ENCODE data around the gene VIPAS39. TPM values are rescaled to one million over a fixed set of nuclear protein-coding genes. Genes with fewer than 3 reads are reported as not detected.

Gene VIPAS39
- total RNA-seq (2022; extraction: Qiagen RNA extraction), result 12.5 to 16.1 TPM (median 15.0 TPM) in 5 replicates

GRCh38 chr14:77457522-77458248 lies at the start of gene VIPAS39, which contains the start of gene AHSA1:
TSS of gene VIPAS39 (minus strand) at chr14:77457601. CDS start at chr14:77454102, 3,499 bp downstream.
TSS of gene AHSA1 (plus strand) at chr14:77458093. CDS start at chr14:77458190, 97 bp downstream.

GRCh38 chr14:77498120-77498979 lies 40.9 kb upstream of the VIPAS39 start, which contains the start of gene ISM2:
TSS of gene ISM2 (minus strand) at chr14:77498816. CDS start at chr14:77498793, 23 bp downstream.

GRCh38 chr14:77423423-77423822 lies 34.0 kb downstream of the VIPAS39 start, which contains the start of gene NOXRED1:
TSS of gene NOXRED1 (minus strand) at chr14:77423523. CDS start at chr14:77422889, 634 bp downstream.

GRCh38 chr14:77376771-77377501 lies 80.5 kb downstream of the VIPAS39 start, which contains the start of the genes SAMD15 and TMED8:
TSS of gene SAMD15 (plus strand) at chr14:77377379. CDS start at chr14:77377419, 40 bp downstream.
TSS of gene TMED8 (minus strand) at chr14:77377094. CDS start at chr14:77377053, 41 bp downstream.

Other genes with a start within 250 kb of the VIPAS39 start
- 0.05 TPM in 1 of 5 replicates, not detected in the others for gene NGB, start 186.4 kb downstream of the VIPAS39 start, total RNA-seq (2022; extraction: Qiagen RNA extraction)
- gene POMT2, start 136.7 kb downstream of the VIPAS39 start, total RNA-seq (2022; extraction: Qiagen RNA extraction), result 25.5 to 30.6 TPM (median 27.6 TPM) in 5 replicates
- 29.7 to 35.4 TPM (median 32.3 TPM) in 5 replicates for gene GSTZ1, start 136.6 kb downstream of the VIPAS39 start, total RNA-seq (2022; extraction: Qiagen RNA extraction)
- gene TMED8, start 80.5 kb downstream of the VIPAS39 start, total RNA-seq (2022; extraction: Qiagen RNA extraction), result 5.3 to 8.5 TPM (median 7.8 TPM) in 5 replicates
- 1.7 to 2.6 TPM (median 2.2 TPM) in 5 replicates for gene SAMD15, start 80.2 kb downstream of the VIPAS39 start, total RNA-seq (2022; extraction: Qiagen RNA extraction)
- 0.05 to 0.06 TPM (median 0.05 TPM) in 3 of 5 replicates, not detected in the others for gene NOXRED1, start 34.1 kb downstream of the VIPAS39 start, total RNA-seq (2022; extraction: Qiagen RNA extraction)
- gene AHSA1, start 492 bp upstream of the VIPAS39 start, total RNA-seq (2022; extraction: Qiagen RNA extraction), result 222 to 307 TPM (median 261 TPM) in 5 replicates
- gene ISM2, start 41.2 kb upstream of the VIPAS39 start, total RNA-seq (2022; extraction: Qiagen RNA extraction), result 0.34 to 0.43 TPM (median 0.39 TPM) in 5 replicates
- gene SPTLC2, start 159.0 kb upstream of the VIPAS39 start, total RNA-seq (2022; extraction: Qiagen RNA extraction), result 27.3 to 40.1 TPM (median 34.8 TPM) in 5 replicates

All from A549 treated with dexamethasone at 1 μM for 4 hours (cell line).